Sigmoid colon (tissue), 7 donors: Measurements from ENCODE around the gene EHF. TPM values are rescaled to one million over a fixed set of nuclear protein-coding genes. Genes with fewer than 3 reads are reported as not detected.
"Not testable (repeated sequence)": the region's sequence is repeated elsewhere in the genome, so short reads cannot be mapped to it uniquely, and the experiment has no call there.

ENCODE experiments used
- DNase-seq: peaks from one replicate; pipeline ENCODE4 v3.0.0-alpha.2; 2019
- H3K27ac ChIP-seq, 4 donors: fragments of 200-600 bp; sonication (generic); one replicate each; pipeline ENCODE4 v1.5.1; 2016 to 2019; ENCODE audit warnings: mild to moderate bottlenecking in 1 of 4
- H3K27me3 ChIP-seq, 3 donors: fragments of 200-600 bp; sonication (generic); one replicate each; pipeline ENCODE4 v1.5.1; 2019; ENCODE audit warnings: mild to moderate bottlenecking in 1 of 3
- H3K36me3 ChIP-seq, 4 donors: fragments of 200-600 bp; sonication (generic); one replicate each; pipeline ENCODE4 v1.5.1; 2016 to 2019
- H3K4me1 ChIP-seq, 4 donors: fragments of 200-600 bp; sonication (generic); one replicate each; pipeline ENCODE4 v1.5.1; 2017 to 2019
- H3K4me3 ChIP-seq, 4 donors: fragments of 200-600 bp; sonication (generic); one replicate each; pipeline ENCODE4 v1.5.1; 2017 to 2019; ENCODE audit warnings: mild to moderate bottlenecking in 2 of 4, moderate library complexity in 1 of 4
- H3K9me3 ChIP-seq, 4 donors: fragments of 200-600 bp in 3 of 4; sonication (generic) in 3 of 4; one replicate each; pipeline versions ENCODE4 v1.5.1 to v1.6.1; 2013 to 2019
- CTCF ChIP-seq, 4 experiments: fragments of 450-650 bp in 3 of 4; fragments of 200-600 bp in 1 of 4; IDR thresholded peaks; one replicate each; pipeline ENCODE4 v1.5.1; 2016 to 2019; ENCODE audit warnings: antibody characterized with exemption in 4 of 4, mild to moderate bottlenecking in 3 of 4, moderate library complexity in 2 of 4
- EP300 ChIP-seq, 4 donors: sonication (generic); formaldehyde crosslinking; IDR thresholded peaks; one replicate each; pipeline ENCODE4 v1.6.1; 2017; ENCODE audit warnings: antibody characterized with exemption in 4 of 4
- POLR2A ChIP-seq, 2 donors: fragments of 450-650 bp; IDR thresholded peaks; one replicate each; pipeline ENCODE4 v1.6.1; 2016; ENCODE audit warnings: antibody characterized with exemption in 2 of 2, mild to moderate bottlenecking in 2 of 2, moderate library complexity in 2 of 2
- POLR2AphosphoS5 ChIP-seq, 4 donors: sonication (generic); formaldehyde crosslinking; IDR thresholded peaks; one replicate each; pipeline ENCODE4 v1.6.1; 2017; ENCODE audit warnings: antibody characterized with exemption in 4 of 4
- WGBS, 2 donors: extraction: QIAGEN DNeasy Blood & Tissue Kit; methylation state at CpG; one replicate each; pipeline ENCODE4 v1.1.7; 2013; 5-methylcytosine and 5-hydroxymethylcytosine counted together
- intact Hi-C: fragments of 100-400 bp; cut with DNase I; formaldehyde crosslinking; loops from one replicate; pipeline ENCODE4 v1.15.1; 2023
- polyA plus RNA-seq, 3 donors: library from polyadenylated mRNA; stranded (reverse); fragments of 200-250 nt; gene quantifications; one replicate each; pipeline ENCODE4 v1.2.3, GENCODE V29; 2013
- total RNA-seq, 4 donors: library from RNA; depleted of rRNA; stranded (reverse); fragments of >200 nt; gene quantifications; one replicate each; pipeline ENCODE4 v1.1.0, GENCODE V29; 2016
- donor health status: healthy with polysubstance abuse.
- donor health status: Bipolar disorder and iron deficiency.
- donor health status: healthy.

Gene EHF
- total and polyA plus RNA-seq, 7 donors: 1.4 to 151 (median 60.7) TPM; not detected in 2

GRCh38 chr11:34587282-34587677 is 33.6 kb upstream of the EHF start:
- no peaks in the 10 kb centered on the region for H3K9me3 ChIP-seq
- TF ChIP-seq POLR2A (IDR thresholded peaks at IDR 0.05): no peak
- TF ChIP-seq CTCF (IDR thresholded peaks at IDR 0.05): no peak
- TF ChIP-seq POLR2AphosphoS5 (IDR thresholded peaks at IDR 0.05): no peak
- TF ChIP-seq EP300 (IDR thresholded peaks at IDR 0.05): no peak
- peaks cover 0 to 3% (median 0%) of the 10 kb centered on the region in 4 donors for H3K4me1 ChIP-seq
- H3K27ac ChIP-seq: no peak overlapping the region
- H3K4me3 ChIP-seq: no peak overlapping the region
- intact Hi-C loops: loop anchor here (2.0 kb wide), 1 partner anchor 312 kb away; no protein-coding TSS in a partner anchor
- 85 to 90% methylated on average over 5 of the region's 5 CpGs for WGBS, 2 donors
- H3K36me3 ChIP-seq: no peaks in the 10 kb centered on the region
- no peak for DNase-seq
- H3K27me3 ChIP-seq: peaks cover 0 to 6% (median 0%) of the 10 kb centered on the region in 3 donors

- no peaks in the 10 kb centered on the region for H3K36me3 ChIP-seq
- peaks cover 0 to 6% (median 0%) of the 10 kb centered on the region in 3 donors for H3K27me3 ChIP-seq
- no peaks in the 10 kb centered on the region for H3K9me3 ChIP-seq
- intact Hi-C loops: loop anchor here (2.0 kb wide), 1 partner anchor 303 kb away; no protein-coding TSS in a partner anchor
- WGBS, 2 donors: 63 to 70% methylated on average over 2 of the region's 2 CpGs
- H3K4me3 ChIP-seq: no peak overlapping the region
- peaks cover 0 to 3% (median 0%) of the 10 kb centered on the region in 4 donors for H3K4me1 ChIP-seq
- no peak overlapping the region for H3K27ac ChIP-seq
- TF ChIP-seq POLR2A (IDR thresholded peaks at IDR 0.05) (no peak), EP300 (IDR thresholded peaks at IDR 0.05) (no peak), CTCF (IDR thresholded peaks at IDR 0.05) (no peak), POLR2AphosphoS5 (IDR thresholded peaks at IDR 0.05) (no peak)
- DNase-seq: no peak
Measured at GRCh38 chr11:34588023-34588422, 32.9 kb upstream of the EHF start.

GRCh38 chr11:34588701-34589100 is 32.2 kb upstream of the EHF start:
- no peaks in the 10 kb centered on the region for H3K9me3 ChIP-seq
- WGBS, 2 donors: 77 to 80% methylated on average over 4 of the region's 4 CpGs
- intact Hi-C loops: loop anchor here (2.0 kb wide), 1 partner anchor 302 kb away; no protein-coding TSS in a partner anchor

GRCh38 chr11:34589177-34589576 is 31.7 kb upstream of the EHF start:
- not testable (repeated sequence) for H3K9me3 ChIP-seq, H3K27ac ChIP-seq, H3K27me3 ChIP-seq, H3K4me1 ChIP-seq, DNase-seq, H3K4me3 ChIP-seq, H3K36me3 ChIP-seq
- WGBS, 2 donors: 85 to 89% methylated on average over 7 of the region's 7 CpGs
- intact Hi-C loops: loop anchor here (2.0 kb wide), 1 partner anchor 302 kb away; no protein-coding TSS in a partner anchor

More at GRCh38 chr11:34588701-34589100, 32.2 kb upstream of the EHF start:
- H3K36me3 ChIP-seq: no peaks in the 10 kb centered on the region
- H3K4me1 ChIP-seq: peaks cover 0 to 3% (median 0%) of the 10 kb centered on the region in 4 donors
- DNase-seq: no peak
- TF ChIP-seq POLR2A (IDR thresholded peaks at IDR 0.05) (no peak), POLR2AphosphoS5 (IDR thresholded peaks at IDR 0.05) (no peak), EP300 (IDR thresholded peaks at IDR 0.05) (no peak), CTCF (IDR thresholded peaks at IDR 0.05) (no peak)
- H3K27ac ChIP-seq: no peak overlapping the region
- no peak overlapping the region for H3K4me3 ChIP-seq
- peaks cover 0 to 6% (median 0%) of the 10 kb centered on the region in 3 donors for H3K27me3 ChIP-seq

DNA sequence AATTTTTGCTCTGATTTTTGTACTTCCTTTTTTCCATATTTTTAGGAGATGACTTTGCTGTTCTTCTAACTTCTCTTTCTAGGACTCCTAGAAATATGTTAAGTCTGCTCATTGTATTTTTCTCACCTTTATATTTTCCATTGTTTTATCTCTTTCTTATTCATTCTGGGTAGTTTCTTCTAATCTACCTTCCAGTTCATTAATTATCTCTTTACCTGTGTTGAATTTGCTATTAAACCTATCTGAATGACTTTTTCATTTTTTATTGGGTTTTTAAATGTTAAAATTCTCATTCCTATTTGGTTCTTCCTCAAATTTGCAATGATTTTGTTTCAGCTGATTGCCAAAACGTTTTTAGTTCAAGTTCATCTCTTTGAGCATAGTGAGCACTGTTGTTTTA is 27.8 kb upstream of the EHF start:
- intact Hi-C loops: no loop called here
- no peak overlapping the region for H3K27ac ChIP-seq
- no peaks in the 10 kb centered on the region for H3K9me3 ChIP-seq
- TF ChIP-seq CTCF (IDR thresholded peaks at IDR 0.05) (no peak), EP300 (IDR thresholded peaks at IDR 0.05) (no peak), POLR2AphosphoS5 (IDR thresholded peaks at IDR 0.05) (no peak), POLR2A (IDR thresholded peaks at IDR 0.05) (no peak)
- WGBS, 2 donors: 35% methylated on average over 1 of the region's 1 CpG
- DNase-seq: no peak
- H3K36me3 ChIP-seq: no peaks in the 10 kb centered on the region
- H3K4me3 ChIP-seq: no peak overlapping the region
- no peaks in the 10 kb centered on the region for H3K4me1 ChIP-seq
- H3K27me3 ChIP-seq: peaks cover 0 to 6% (median 0%) of the 10 kb centered on the region in 3 donors
